H1 (cell line): ENCODE data around the gene CEP83. TPM values are rescaled to one million over a fixed set of nuclear protein-coding genes. Genes with fewer than 3 reads are reported as not detected.

Source experiments
- polyA plus RNA-seq, 7 experiments: library from polyadenylated mRNA; depleted of rRNA in 3 of 7; stranded (reverse) in 5 of 7; unstranded in 2 of 7; fragments of >200 nt in 5 of 7; fragments of 200-250 nt in 2 of 7; gene quantifications; 1 replicate in 5 of 7; 2 replicates in 1 of 7; 4 replicates in 1 of 7; pipeline versions ENCODE4 v1.2.1 to v1.2.3, GENCODE V29; 2011 to 2013; ENCODE audit warnings: missing spikeins in 2 of 7, mixed read lengths in 2 of 7
- total RNA-seq: library from RNA; stranded (reverse); fragmentation: NEBNext Ultra II Directional; extraction: Animal tissue kit (Norgen Biotek cat#: 25700); gene quantifications from 2 replicates; pipeline ENCODE4 v1.2.1, GENCODE V29; 2021
- TF ChIP-seq, protein P1 (sequence below): fragments of 300-600 bp; sonication (generic); IDR thresholded peaks from 2 replicates; pipeline ENCODE4 v1.7.1; 2012; ENCODE audit warnings: low read length, moderate library complexity, mild to moderate bottlenecking, inconsistent platforms; ENCODE audit not compliant: insufficient replicate concordance

The CEP83 gene
- total and polyA plus RNA-seq, 2 of the 8 experiments (the other 6 are each of a cell fraction or from before 2014, with no cell fraction given) = 6.0 to 25.8 TPM

DNA sequence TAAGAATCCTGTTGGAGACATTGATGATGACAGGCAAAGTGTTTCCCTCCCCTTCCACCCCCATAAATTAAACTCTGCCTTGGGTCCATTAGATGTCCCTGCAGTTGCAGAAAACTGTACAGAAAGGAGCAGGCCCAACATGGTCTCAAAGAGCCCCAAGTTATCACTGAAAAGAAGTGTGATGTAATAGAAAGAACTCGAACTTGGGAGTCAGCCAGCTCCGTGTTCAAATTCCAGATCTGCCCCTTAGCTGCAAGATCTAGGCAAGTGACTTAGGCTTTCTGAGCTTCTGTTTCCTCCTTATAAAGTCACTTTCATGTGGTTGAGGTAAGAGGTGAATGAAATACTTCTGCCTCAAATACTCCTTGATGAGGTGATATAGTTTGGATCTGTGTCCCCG is 49.6 kb upstream of the CEP83 start (continued):
- TF ChIP-seq, protein P1, sequence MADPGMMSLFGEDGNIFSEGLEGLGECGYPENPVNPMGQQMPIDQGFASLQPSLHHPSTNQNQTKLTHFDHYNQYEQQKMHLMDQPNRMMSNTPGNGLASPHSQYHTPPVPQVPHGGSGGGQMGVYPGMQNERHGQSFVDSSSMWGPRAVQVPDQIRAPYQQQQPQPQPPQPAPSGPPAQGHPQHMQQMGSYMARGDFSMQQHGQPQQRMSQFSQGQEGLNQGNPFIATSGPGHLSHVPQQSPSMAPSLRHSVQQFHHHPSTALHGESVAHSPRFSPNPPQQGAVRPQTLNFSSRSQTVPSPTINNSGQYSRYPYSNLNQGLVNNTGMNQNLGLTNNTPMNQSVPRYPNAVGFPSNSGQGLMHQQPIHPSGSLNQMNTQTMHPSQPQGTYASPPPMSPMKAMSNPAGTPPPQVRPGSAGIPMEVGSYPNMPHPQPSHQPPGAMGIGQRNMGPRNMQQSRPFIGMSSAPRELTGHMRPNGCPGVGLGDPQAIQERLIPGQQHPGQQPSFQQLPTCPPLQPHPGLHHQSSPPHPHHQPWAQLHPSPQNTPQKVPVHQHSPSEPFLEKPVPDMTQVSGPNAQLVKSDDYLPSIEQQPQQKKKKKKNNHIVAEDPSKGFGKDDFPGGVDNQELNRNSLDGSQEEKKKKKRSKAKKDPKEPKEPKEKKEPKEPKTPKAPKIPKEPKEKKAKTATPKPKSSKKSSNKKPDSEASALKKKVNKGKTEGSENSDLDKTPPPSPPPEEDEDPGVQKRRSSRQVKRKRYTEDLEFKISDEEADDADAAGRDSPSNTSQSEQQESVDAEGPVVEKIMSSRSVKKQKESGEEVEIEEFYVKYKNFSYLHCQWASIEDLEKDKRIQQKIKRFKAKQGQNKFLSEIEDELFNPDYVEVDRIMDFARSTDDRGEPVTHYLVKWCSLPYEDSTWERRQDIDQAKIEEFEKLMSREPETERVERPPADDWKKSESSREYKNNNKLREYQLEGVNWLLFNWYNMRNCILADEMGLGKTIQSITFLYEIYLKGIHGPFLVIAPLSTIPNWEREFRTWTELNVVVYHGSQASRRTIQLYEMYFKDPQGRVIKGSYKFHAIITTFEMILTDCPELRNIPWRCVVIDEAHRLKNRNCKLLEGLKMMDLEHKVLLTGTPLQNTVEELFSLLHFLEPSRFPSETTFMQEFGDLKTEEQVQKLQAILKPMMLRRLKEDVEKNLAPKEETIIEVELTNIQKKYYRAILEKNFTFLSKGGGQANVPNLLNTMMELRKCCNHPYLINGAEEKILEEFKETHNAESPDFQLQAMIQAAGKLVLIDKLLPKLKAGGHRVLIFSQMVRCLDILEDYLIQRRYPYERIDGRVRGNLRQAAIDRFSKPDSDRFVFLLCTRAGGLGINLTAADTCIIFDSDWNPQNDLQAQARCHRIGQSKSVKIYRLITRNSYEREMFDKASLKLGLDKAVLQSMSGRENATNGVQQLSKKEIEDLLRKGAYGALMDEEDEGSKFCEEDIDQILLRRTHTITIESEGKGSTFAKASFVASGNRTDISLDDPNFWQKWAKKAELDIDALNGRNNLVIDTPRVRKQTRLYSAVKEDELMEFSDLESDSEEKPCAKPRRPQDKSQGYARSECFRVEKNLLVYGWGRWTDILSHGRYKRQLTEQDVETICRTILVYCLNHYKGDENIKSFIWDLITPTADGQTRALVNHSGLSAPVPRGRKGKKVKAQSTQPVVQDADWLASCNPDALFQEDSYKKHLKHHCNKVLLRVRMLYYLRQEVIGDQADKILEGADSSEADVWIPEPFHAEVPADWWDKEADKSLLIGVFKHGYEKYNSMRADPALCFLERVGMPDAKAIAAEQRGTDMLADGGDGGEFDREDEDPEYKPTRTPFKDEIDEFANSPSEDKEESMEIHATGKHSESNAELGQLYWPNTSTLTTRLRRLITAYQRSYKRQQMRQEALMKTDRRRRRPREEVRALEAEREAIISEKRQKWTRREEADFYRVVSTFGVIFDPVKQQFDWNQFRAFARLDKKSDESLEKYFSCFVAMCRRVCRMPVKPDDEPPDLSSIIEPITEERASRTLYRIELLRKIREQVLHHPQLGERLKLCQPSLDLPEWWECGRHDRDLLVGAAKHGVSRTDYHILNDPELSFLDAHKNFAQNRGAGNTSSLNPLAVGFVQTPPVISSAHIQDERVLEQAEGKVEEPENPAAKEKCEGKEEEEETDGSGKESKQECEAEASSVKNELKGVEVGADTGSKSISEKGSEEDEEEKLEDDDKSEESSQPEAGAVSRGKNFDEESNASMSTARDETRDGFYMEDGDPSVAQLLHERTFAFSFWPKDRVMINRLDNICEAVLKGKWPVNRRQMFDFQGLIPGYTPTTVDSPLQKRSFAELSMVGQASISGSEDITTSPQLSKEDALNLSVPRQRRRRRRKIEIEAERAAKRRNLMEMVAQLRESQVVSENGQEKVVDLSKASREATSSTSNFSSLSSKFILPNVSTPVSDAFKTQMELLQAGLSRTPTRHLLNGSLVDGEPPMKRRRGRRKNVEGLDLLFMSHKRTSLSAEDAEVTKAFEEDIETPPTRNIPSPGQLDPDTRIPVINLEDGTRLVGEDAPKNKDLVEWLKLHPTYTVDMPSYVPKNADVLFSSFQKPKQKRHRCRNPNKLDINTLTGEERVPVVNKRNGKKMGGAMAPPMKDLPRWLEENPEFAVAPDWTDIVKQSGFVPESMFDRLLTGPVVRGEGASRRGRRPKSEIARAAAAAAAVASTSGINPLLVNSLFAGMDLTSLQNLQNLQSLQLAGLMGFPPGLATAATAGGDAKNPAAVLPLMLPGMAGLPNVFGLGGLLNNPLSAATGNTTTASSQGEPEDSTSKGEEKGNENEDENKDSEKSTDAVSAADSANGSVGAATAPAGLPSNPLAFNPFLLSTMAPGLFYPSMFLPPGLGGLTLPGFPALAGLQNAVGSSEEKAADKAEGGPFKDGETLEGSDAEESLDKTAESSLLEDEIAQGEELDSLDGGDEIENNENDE = no peak
- TF ChIP-seq, all 59 proteins: peak for 0
